ENCODE results near the gene NFIC.

GRCh38 chr19:3323658-3324057 is 42.7 kb upstream of the NFIC start:
- no peak for TF ChIP-seq EZH2 (IDR thresholded peaks at IDR 0.05; ENCODE audit: borderline replicate concordance, insufficient read depth, low read length, poor library complexity, severe bottlenecking)
- no peak for TF ChIP-seq EP300 (conservative IDR thresholded peaks at IDR 0.05; ENCODE audit: poor library complexity, severe bottlenecking)
- TF ChIP-seq TAF1 (IDR thresholded peaks at IDR 0.05; ENCODE audit: low read depth) = no peak
- TF ChIP-seq CTCF (IDR thresholded peaks at IDR 0.05; ENCODE audit: poor library complexity, severe bottlenecking) = no peak
- no peak for TF ChIP-seq REST (IDR thresholded peaks at IDR 0.05; ENCODE audit: borderline replicate concordance)
- TF ChIP-seq POLR2AphosphoS5 (IDR thresholded peaks at IDR 0.05) = no peak
- no peak for TF ChIP-seq SMC3 (conservative IDR thresholded peaks at IDR 0.05; ENCODE audit: poor library complexity)
